ENCODE measurements around the gene TXNL4B. TPM values are rescaled to one million over a fixed set of nuclear protein-coding genes. Genes with fewer than 3 reads are reported as not detected.

TXNL4B gene
- total RNA-seq, 4 donors from 2014 or later: 5.0 to 11.0 (median 8.5) TPM

- H3K36me3 ChIP-seq: peaks cover 0 to 13% (median 0%) of the 10 kb centered on the region in 3 donors
- H3K4me3 ChIP-seq: no peak overlapping the region
- no peak for DNase-seq
- no peaks in the 10 kb centered on the region for H3K9me3 ChIP-seq
- no peaks in the 10 kb centered on the region for H3K27me3 ChIP-seq
- no peak overlapping the region for H3K27ac ChIP-seq
- TF ChIP-seq CTCF (IDR thresholded peaks at IDR 0.05) (no peak), POLR2A (IDR thresholded peaks at IDR 0.05) (no peak)
- H3K4me1 ChIP-seq: peaks cover 0 to 10% (median 4%) of the 10 kb centered on the region in 3 donors
- intact Hi-C loops (cut with DNase I): no loop called here
- 75 to 80% methylated on average over 7 of the region's 8 CpGs for WGBS, 2 donors
Observed at GRCh38 chr16:72073560-72074230, 19.7 kb downstream of the TXNL4B start.

- Histone ChIP-seq H3K4me1 (peaks cover 0 to 16% (median 10%) of the 10 kb centered on the region in 3 donors), H3K27ac (peak overlapping the region in 1 of 4 donors; percentile 29), H3K9me3 (no peaks in the 10 kb centered on the region), H3K27me3 (no peaks in the 10 kb centered on the region), H3K36me3 (peaks cover 0 to 3% (median 0%) of the 10 kb centered on the region in 3 donors), H3K4me3 (no peak overlapping the region)
- no peak for DNase-seq
- no peak for TF ChIP-seq CTCF (IDR thresholded peaks at IDR 0.05)
- no peak for TF ChIP-seq POLR2A (IDR thresholded peaks at IDR 0.05)
- intact Hi-C loops (cut with DNase I): no loop called here
- WGBS, 2 donors: 67 to 73% methylated on average over 10 to 12 of the region's 12 CpGs
Observed at GRCh38 chr16:72072514-72073342, 20.7 kb downstream of the TXNL4B start.

GRCh38 chr16:72068930-72069329, 24.5 kb downstream of the TXNL4B start:
- H3K27ac ChIP-seq: peak overlapping the region in 2 of 4 donors; percentile 0 to 45

GRCh38 chr16:72066747-72067146, 26.7 kb downstream of the TXNL4B start:
- Histone ChIP-seq H3K36me3 (no peaks in the 10 kb centered on the region), H3K27ac (no peak overlapping the region), H3K9me3 (no peaks in the 10 kb centered on the region), H3K27me3 (no peaks in the 10 kb centered on the region), H3K4me1 (peaks cover 0 to 16% (median 10%) of the 10 kb centered on the region in 3 donors), H3K4me3 (no peak overlapping the region)
- 0 to 10% methylated on average over 1 of the region's 1 CpG for WGBS, 2 donors
- intact Hi-C loops (cut with DNase I): no loop called here
- no peak for DNase-seq
- TF ChIP-seq POLR2A (IDR thresholded peaks at IDR 0.05): no peak
- TF ChIP-seq CTCF (IDR thresholded peaks at IDR 0.05): peak in 5 of 6 experiments; percentile 30 to 57 (median 44)

More at GRCh38 chr16:72068930-72069329, 24.5 kb downstream of the TXNL4B start:
- intact Hi-C loops (cut with DNase I): no loop called here
- 21 to 39% methylated on average over 4 of the region's 4 CpGs for WGBS, 2 donors
- Histone ChIP-seq H3K4me3 (no peak overlapping the region), H3K9me3 (no peaks in the 10 kb centered on the region), H3K36me3 (no peaks in the 10 kb centered on the region), H3K27me3 (no peaks in the 10 kb centered on the region), H3K4me1 (peaks cover 0 to 16% (median 10%) of the 10 kb centered on the region in 3 donors)
- DNase-seq: no peak
- no peak for TF ChIP-seq CTCF (IDR thresholded peaks at IDR 0.05)
- no peak for TF ChIP-seq POLR2A (IDR thresholded peaks at IDR 0.05)

GRCh38 chr16:72064361-72064894, 29.0 kb downstream of the TXNL4B start:
- WGBS, 2 donors: 87 to 89% methylated on average over 8 to 9 of the region's 10 CpGs
- Histone ChIP-seq H3K4me1 (peaks cover 0 to 13% (median 9%) of the 10 kb centered on the region in 3 donors), H3K9me3 (no peaks in the 10 kb centered on the region), H3K36me3 (no peaks in the 10 kb centered on the region), H3K27ac (no peak overlapping the region), H3K27me3 (no peaks in the 10 kb centered on the region), H3K4me3 (no peak overlapping the region)
- TF ChIP-seq POLR2A (IDR thresholded peaks at IDR 0.05) (no peak), CTCF (IDR thresholded peaks at IDR 0.05) (no peak)
- intact Hi-C loops (cut with DNase I): no loop called here
- no peak for DNase-seq
